ENCODE measurements around the gene ISG15. TPM values are rescaled to one million over a fixed set of nuclear protein-coding genes. Genes with fewer than 3 reads are reported as not detected.

The ISG15 gene
- total and polyA plus RNA-seq, 2 of the 13 experiments (the other 11 are each of a cell fraction or from before 2014, with no cell fraction given), result 42.1 to 54.9 TPM

GRCh38 chr1:1000357-1001056 lies 12.8 kb upstream of the ISG15 start (continued):
- TF ChIP-seq, protein P1, sequence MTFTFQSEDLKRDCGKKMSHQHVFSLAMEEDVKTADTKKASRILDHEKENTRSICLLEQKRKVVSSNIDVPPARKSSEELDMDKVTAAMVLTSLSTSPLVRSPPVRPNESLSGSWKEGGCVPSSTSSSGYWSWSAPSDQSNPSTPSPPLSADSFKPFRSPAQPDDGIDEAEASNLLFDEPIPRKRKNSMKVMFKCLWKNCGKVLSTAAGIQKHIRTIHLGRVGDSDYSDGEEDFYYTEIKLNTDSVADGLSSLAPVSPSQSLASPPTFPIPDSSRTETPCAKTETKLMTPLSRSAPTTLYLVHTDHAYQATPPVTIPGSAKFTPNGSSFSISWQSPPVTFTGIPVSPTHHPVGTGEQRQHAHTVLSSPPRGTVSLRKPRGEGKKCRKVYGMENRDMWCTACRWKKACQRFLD (CRISPR knock-in tag; IDR thresholded peaks at IDR 0.05; ENCODE audit: borderline replicate concordance), result peak; percentile 75; the same call in 1 of the 2 replicates
- no peak for TF ChIP-seq MAFF (IDR thresholded peaks at IDR 0.05; ENCODE audit: low read depth, low read length)
- TF ChIP-seq CC2D1A (CRISPR knock-in tag; IDR thresholded peaks at IDR 0.05), result no peak
- peak; percentile 29 for TF ChIP-seq ZNF883 (CRISPR knock-in tag; IDR thresholded peaks at IDR 0.05; ENCODE audit: not compliant biosample characterization)
- TF ChIP-seq FOXP1 (IDR thresholded peaks at IDR 0.05), result no peak
- TF ChIP-seq FOXP1 (CRISPR knock-in tag; IDR thresholded peaks at IDR 0.05), result no peak
- TF ChIP-seq ZNF431 (CRISPR knock-in tag; IDR thresholded peaks at IDR 0.05; ENCODE audit: borderline replicate concordance, low read depth), result no peak
- TF ChIP-seq ELF1 (CRISPR knock-in tag; IDR thresholded peaks at IDR 0.05), result no peak
- peak; percentile 23 for TF ChIP-seq TAF15 (IDR thresholded peaks at IDR 0.05; ENCODE audit: low read depth, low read length, poor library complexity, severe bottlenecking)
- no peak for TF ChIP-seq ZSCAN30 (CRISPR knock-in tag; IDR thresholded peaks at IDR 0.05)
- TF ChIP-seq, protein P2, sequence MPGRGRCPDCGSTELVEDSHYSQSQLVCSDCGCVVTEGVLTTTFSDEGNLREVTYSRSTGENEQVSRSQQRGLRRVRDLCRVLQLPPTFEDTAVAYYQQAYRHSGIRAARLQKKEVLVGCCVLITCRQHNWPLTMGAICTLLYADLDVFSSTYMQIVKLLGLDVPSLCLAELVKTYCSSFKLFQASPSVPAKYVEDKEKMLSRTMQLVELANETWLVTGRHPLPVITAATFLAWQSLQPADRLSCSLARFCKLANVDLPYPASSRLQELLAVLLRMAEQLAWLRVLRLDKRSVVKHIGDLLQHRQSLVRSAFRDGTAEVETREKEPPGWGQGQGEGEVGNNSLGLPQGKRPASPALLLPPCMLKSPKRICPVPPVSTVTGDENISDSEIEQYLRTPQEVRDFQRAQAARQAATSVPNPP (CRISPR knock-in tag; IDR thresholded peaks at IDR 0.05), result no peak
- TF ChIP-seq, protein P3, sequence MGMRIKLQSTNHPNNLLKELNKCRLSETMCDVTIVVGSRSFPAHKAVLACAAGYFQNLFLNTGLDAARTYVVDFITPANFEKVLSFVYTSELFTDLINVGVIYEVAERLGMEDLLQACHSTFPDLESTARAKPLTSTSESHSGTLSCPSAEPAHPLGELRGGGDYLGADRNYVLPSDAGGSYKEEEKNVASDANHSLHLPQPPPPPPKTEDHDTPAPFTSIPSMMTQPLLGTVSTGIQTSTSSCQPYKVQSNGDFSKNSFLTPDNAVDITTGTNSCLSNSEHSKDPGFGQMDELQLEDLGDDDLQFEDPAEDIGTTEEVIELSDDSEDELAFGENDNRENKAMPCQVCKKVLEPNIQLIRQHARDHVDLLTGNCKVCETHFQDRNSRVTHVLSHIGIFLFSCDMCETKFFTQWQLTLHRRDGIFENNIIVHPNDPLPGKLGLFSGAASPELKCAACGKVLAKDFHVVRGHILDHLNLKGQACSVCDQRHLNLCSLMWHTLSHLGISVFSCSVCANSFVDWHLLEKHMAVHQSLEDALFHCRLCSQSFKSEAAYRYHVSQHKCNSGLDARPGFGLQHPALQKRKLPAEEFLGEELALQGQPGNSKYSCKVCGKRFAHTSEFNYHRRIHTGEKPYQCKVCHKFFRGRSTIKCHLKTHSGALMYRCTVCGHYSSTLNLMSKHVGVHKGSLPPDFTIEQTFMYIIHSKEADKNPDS (CRISPR knock-in tag; IDR thresholded peaks at IDR 0.05), result peak; percentile 85; the same call in 1 of the 2 replicates
- TF ChIP-seq, protein P4, sequence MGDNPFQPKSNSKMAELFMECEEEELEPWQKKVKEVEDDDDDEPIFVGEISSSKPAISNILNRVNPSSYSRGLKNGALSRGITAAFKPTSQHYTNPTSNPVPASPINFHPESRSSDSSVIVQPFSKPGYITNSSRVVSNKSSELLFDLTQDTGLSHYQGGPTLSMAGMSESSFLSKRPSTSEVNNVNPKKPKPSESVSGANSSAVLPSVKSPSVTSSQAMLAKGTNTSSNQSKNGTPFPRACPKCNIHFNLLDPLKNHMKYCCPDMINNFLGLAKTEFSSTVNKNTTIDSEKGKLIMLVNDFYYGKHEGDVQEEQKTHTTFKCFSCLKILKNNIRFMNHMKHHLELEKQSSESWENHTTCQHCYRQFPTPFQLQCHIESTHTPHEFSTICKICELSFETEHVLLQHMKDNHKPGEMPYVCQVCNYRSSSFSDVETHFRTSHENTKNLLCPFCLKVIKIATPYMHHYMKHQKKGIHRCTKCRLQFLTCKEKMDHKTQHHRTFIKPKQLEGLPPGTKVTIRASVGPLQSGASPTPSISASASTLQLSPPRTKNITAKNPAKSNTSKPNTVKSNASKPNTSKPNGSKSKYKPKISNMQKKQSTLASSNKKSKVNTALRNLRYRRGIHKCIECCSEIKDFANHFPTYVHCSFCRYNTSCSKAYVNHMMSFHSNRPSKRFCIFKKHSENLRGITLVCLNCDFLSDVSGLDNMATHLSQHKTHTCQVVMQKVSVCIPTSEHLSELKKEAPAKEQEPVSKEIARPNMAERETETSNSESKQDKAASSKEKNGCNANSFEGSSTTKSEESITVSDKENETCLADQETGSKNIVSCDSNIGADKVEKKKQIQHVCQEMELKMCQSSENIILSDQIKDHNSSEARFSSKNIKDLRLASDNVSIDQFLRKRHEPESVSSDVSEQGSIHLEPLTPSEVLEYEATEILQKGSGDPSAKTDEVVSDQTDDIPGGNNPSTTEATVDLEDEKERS (CRISPR knock-in tag; IDR thresholded peaks at IDR 0.05), result peak; percentile 85; the same call in 1 of the 2 replicates
- TF ChIP-seq ADNP (CRISPR knock-in tag; IDR thresholded peaks at IDR 0.05), result no peak
- TF ChIP-seq ZNF564 (CRISPR knock-in tag; IDR thresholded peaks at IDR 0.05), result no peak; the same call in 1 of the 2 replicates
- no peak for TF ChIP-seq FIP1L1 (IDR thresholded peaks at IDR 0.05; ENCODE audit: borderline replicate concordance, insufficient read depth, low read depth, low read length)
- TF ChIP-seq HDAC6 (IDR thresholded peaks at IDR 0.05; ENCODE audit: low read depth, low read length), result no peak
- TF ChIP-seq, protein P5, sequence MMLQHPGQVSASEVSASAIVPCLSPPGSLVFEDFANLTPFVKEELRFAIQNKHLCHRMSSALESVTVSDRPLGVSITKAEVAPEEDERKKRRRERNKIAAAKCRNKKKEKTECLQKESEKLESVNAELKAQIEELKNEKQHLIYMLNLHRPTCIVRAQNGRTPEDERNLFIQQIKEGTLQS (CRISPR knock-in tag; IDR thresholded peaks at IDR 0.05), result peak; percentile 100
- no peak for TF ChIP-seq IRF1 (CRISPR knock-in tag; IDR thresholded peaks at IDR 0.05; ENCODE audit: low read depth)
- TF ChIP-seq ETV5 (CRISPR knock-in tag; IDR thresholded peaks at IDR 0.05; ENCODE audit: borderline replicate concordance), result no peak; the same call in 1 of the 2 replicates
- TF ChIP-seq ZBTB7B (CRISPR knock-in tag; IDR thresholded peaks at IDR 0.05), result peak; percentile 86

Measured in HepG2 (cell line).